ENCODE measurements around the gene WAS.

- TF ChIP-seq CTCF (conservative IDR thresholded peaks at IDR 0.05; ENCODE audit: low read depth in 2 of 2), result no peak
- no peak for TF ChIP-seq EZH2phosphoT487 (IDR thresholded peaks at IDR 0.05; ENCODE audit: unreplicated experiment)
- TF ChIP-seq POLR2AphosphoS5 (IDR thresholded peaks at IDR 0.05; ENCODE audit: low read depth), result no peak
- TF ChIP-seq REST (IDR thresholded peaks at IDR 0.05; ENCODE audit: unreplicated experiment), result no peak
- TF ChIP-seq STAT1 (IDR thresholded peaks at IDR 0.05; ENCODE audit: unreplicated experiment), result no peak
- no peak for TF ChIP-seq EZH2 (IDR thresholded peaks at IDR 0.05; ENCODE audit: low read depth, unreplicated experiment)
- no peak for TF ChIP-seq JUNB (IDR thresholded peaks at IDR 0.05; ENCODE audit: unreplicated experiment)
- TF ChIP-seq CREB1 (CRISPR knock-in tag; IDR thresholded peaks at IDR 0.05; ENCODE audit: low read depth), result no peak
- no peak for TF ChIP-seq ETS1 (IDR thresholded peaks at IDR 0.05)
These were observed 11.4 kb downstream of the WAS start for GRCh38 chrX:48694776-48695533.
